HepG2 (cell line): ENCODE measurements around the gene NCOA4. TPM values are rescaled to one million over a fixed set of nuclear protein-coding genes. Genes with fewer than 3 reads are reported as not detected.

Experiments
- ATAC-seq: fragments of 200-7000 bp; cut with Tn5 transposase; 3 replicates; pipeline ENCODE4 v1.9.1; 2020; ENCODE audit warnings: mild to moderate bottlenecking, moderate library complexity
- BruUV-seq: library from RNA; stranded (reverse); fragments of 400-500 nt; replicated peaks from 2 replicates; lab custom pipeline; 2021; lab: Mats Ljungman, UMichigan
- CTCF ChIA-PET: fragments of 300-600 bp; formaldehyde crosslinking; extraction: SDS; loops from one replicate; lab custom pipeline; 2021; ENCODE audit warnings: low total read pairs, inconsistent platforms, low intra/inter-chr PET ratio; lab: Yijun Ruan, JAX
- POLR2A ChIA-PET: fragments of 350-600 bp; sonication (Branson Sonifier 250); formaldehyde crosslinking; loops from one replicate; lab custom pipeline; 2020; ENCODE audit warnings: antibody characterized with exemption, inconsistent platforms; lab: Yijun Ruan, JAX
- DNase-seq: peaks from one replicate; pipeline ENCODE4 v3.0.0-alpha.2; 2015; ENCODE audit warnings: low spot score
- FAIRE-seq: peaks from 3 replicates; lab custom pipeline; 2011; peaks lifted over from hg19 to GRCh38; lab: Jason Lieb, UNC
- H2AFZ ChIP-seq: one replicate; pipeline ENCODE4 v1.6.1; 2011; ENCODE audit warnings: low read length, inconsistent platforms
- H3K27ac ChIP-seq: fragments of 300-600 bp; 3 replicates; pipeline ENCODE4 v1.8.0; 2011; ENCODE audit warnings: mixed run types, mild to moderate bottlenecking, mixed read lengths, low read length, inconsistent platforms; ENCODE audit not compliant: insufficient read depth; ENCODE audit errors: extremely low read length
- H3K27me3 ChIP-seq, 2 experiments: fragments of 200-600 bp in 1 of 2; 2 replicates in 1 of 2; 3 replicates in 1 of 2; pipeline versions ENCODE4 v1.6.0 to v1.8.0; 2011; ENCODE audit warnings: low read length in 2 of 2, mild to moderate bottlenecking in 2 of 2, moderate library complexity in 2 of 2, inconsistent platforms in 1 of 2; ENCODE audit not compliant: insufficient read depth in 2 of 2, control insufficient read depth in 1 of 2
- H3K36me3 ChIP-seq, 2 experiments: fragments of 200-600 bp in 1 of 2; replicated peaks in 1 of 2; 2 replicates in 1 of 2; 3 replicates in 1 of 2; pipeline versions ENCODE4 v1.5.1 to v1.8.0; 2011; ENCODE audit warnings: low read length in 2 of 2, inconsistent platforms in 1 of 2; ENCODE audit not compliant: insufficient read depth in 2 of 2, control insufficient read depth in 1 of 2
- H3K4me1 ChIP-seq: 2 replicates; pipeline ENCODE4 v1.5.1; 2012; ENCODE audit warnings: low read length, inconsistent platforms; ENCODE audit not compliant: insufficient read depth
- H3K4me2 ChIP-seq: 2 replicates; pipeline ENCODE4 v1.6.0; 2011; ENCODE audit warnings: low read depth, low read length, inconsistent platforms
- H3K4me3 ChIP-seq, 3 experiments: fragments of 200-600 bp in 1 of 3; sonication (generic), shearing (Covaris generic) in 1 of 3; replicated peaks in 1 of 3; 2 replicates each; pipeline ENCODE4 v1.5.1; 2011 to 2016; ENCODE audit warnings: low read length in 3 of 3, inconsistent platforms in 2 of 3, low read depth in 2 of 3, mild to moderate bottlenecking in 2 of 3, control low read depth in 1 of 3, mixed read lengths in 1 of 3; ENCODE audit not compliant: insufficient read depth in 1 of 3
- H3K79me2 ChIP-seq: one replicate; pipeline ENCODE4 v1.6.1; 2011; ENCODE audit warnings: low read length, inconsistent platforms; ENCODE audit not compliant: insufficient read depth
- H3K9ac ChIP-seq: 2 replicates; pipeline ENCODE4 v1.6.0; 2011; ENCODE audit warnings: mild to moderate bottlenecking, low read depth, low read length, inconsistent platforms; ENCODE audit not compliant: insufficient read depth
- H3K9me3 ChIP-seq: 2 replicates; pipeline ENCODE4 v1.5.1; 2012; ENCODE audit warnings: mild to moderate bottlenecking, low read length
- H4K20me1 ChIP-seq: 2 replicates; pipeline ENCODE4 v1.6.0; 2011; ENCODE audit warnings: inconsistent platforms, mild to moderate bottlenecking, low read length, moderate library complexity; ENCODE audit not compliant: insufficient read depth
- BHLHE40 ChIP-seq: IDR thresholded peaks from 2 replicates; pipeline ENCODE4 v1.6.1; 2011; ENCODE audit warnings: low read length, improper control_type of control experiment
- CENPX ChIP-seq: sonication (generic); formaldehyde crosslinking; IDR thresholded peaks from 2 replicates; pipeline ENCODE4 v1.9.0; 2021; ENCODE audit warnings: mild to moderate bottlenecking, missing genetic modification reagents, moderate library complexity
- GFI1 ChIP-seq: sonication (generic); formaldehyde crosslinking; IDR thresholded peaks from 2 replicates; pipeline ENCODE4 v1.5.0; 2020; ENCODE audit warnings: missing genetic modification reagents, mild to moderate bottlenecking, borderline replicate concordance
- HDAC1 ChIP-seq: sonication (generic); formaldehyde crosslinking; IDR thresholded peaks from 2 replicates; pipeline ENCODE4 v1.5.1; 2020; ENCODE audit warnings: mild to moderate bottlenecking, missing genetic modification reagents
- HNF1A ChIP-seq, 2 experiments: sonication (generic) in 1 of 2; formaldehyde crosslinking in 1 of 2; IDR thresholded peaks; 2 replicates each; pipeline versions ENCODE4 v1.4.0 to v1.6.1; 2016 to 2020; ENCODE audit warnings: borderline replicate concordance in 1 of 2, low read depth in 1 of 2, mild to moderate bottlenecking in 1 of 2, missing genetic modification reagents in 1 of 2
- KLF9 ChIP-seq: IDR thresholded peaks from 2 replicates; pipeline ENCODE4 v1.6.1; 2016; ENCODE audit warnings: low read depth
- POLR2AphosphoS2 ChIP-seq: IDR thresholded peaks from 2 replicates; pipeline ENCODE4 v1.6.1; 2011; ENCODE audit warnings: low read depth, low read length, improper control_type of control experiment
- RERE ChIP-seq: IDR thresholded peaks from 2 replicates; pipeline ENCODE4 v1.6.1; 2016; ENCODE audit warnings: low read depth, missing genetic modification reagents, missing compliant biosample characterization
- ZNF326 ChIP-seq: sonication (generic); formaldehyde crosslinking; IDR thresholded peaks from 2 replicates; pipeline ENCODE4 v1.4.0; 2020; ENCODE audit warnings: missing genetic modification reagents, borderline replicate concordance
- ZNF329 ChIP-seq: sonication (generic); formaldehyde crosslinking; IDR thresholded peaks from 2 replicates; pipeline ENCODE4 v1.9.0; 2021; ENCODE audit warnings: low read depth, mild to moderate bottlenecking, missing genetic modification reagents
- ZNF746 ChIP-seq: sonication (generic); formaldehyde crosslinking; IDR thresholded peaks from 2 replicates; pipeline ENCODE4 v1.8.0; 2022; ENCODE audit warnings: mild to moderate bottlenecking, missing genetic modification reagents
- WGBS: methylation state at CpG from one replicate; pipeline ENCODE4 v1.1.6; 2017; ENCODE audit warnings: low lambda C conversion rate; 5-methylcytosine and 5-hydroxymethylcytosine counted together
- in situ Hi-C: cut with HindIII; loops from 2 replicates; pipeline ENCODE4 v1.10.0; 2017; ENCODE audit warnings: low pct_unique_long_range_greater_than_20kb; ENCODE audit not compliant: extremely low pct_ligation_motif_present
- intact Hi-C: fragments of 100-400 bp; cut with micrococcal nuclease; formaldehyde crosslinking; loops from one replicate; pipeline ENCODE4 v1.10.0; 2022; ENCODE audit not compliant: unreplicated experiment
- polyA plus RNA-seq, 8 experiments: library from polyadenylated mRNA; depleted of rRNA in 3 of 8; stranded (reverse) in 7 of 8; unstranded in 1 of 8; fragments of >200 nt; fragmentation: Illumina TruSeq in 4 of 8; extraction: Trizol in 4 of 8; gene quantifications; 2 replicates each; pipeline versions ENCODE4 v1.2.1 to v1.2.3, GENCODE V29; 2011 to 2016; ENCODE audit warnings: low read depth in 4 of 8, missing spikeins in 1 of 8, mixed read lengths in 1 of 8; ENCODE audit not compliant: insufficient read depth in 1 of 8
- total RNA-seq, 5 experiments: library from RNA; depleted of rRNA; stranded (reverse); fragments of >200 nt; fragmentation: Illumina TruSeq; extraction: Trizol; gene quantifications; 2 replicates each; pipeline ENCODE4 v1.2.3, GENCODE V29; 2016; ENCODE audit warnings: low read depth in 1 of 5

Gene NCOA4
- total and polyA plus RNA-seq, 2 of the 13 experiments (the other 11 are each of a cell fraction or from before 2014, with no cell fraction given): 306 to 400 TPM

GRCh38 chr10:46030091-46030937 lies at the start of gene NCOA4 (continued):
- TF ChIP-seq KLF9: 0 out of 2 replicates have a peak, but pooled peaks have one; percentile 62
- no peak for TF ChIP-seq POLR2AphosphoS2
- no peak; the same call in 1 of the 2 replicates for TF ChIP-seq RERE (CRISPR knock-in tag)
- TF ChIP-seq ZNF746 (CRISPR knock-in tag): no peak; the same call in 1 of the 2 replicates
- TF ChIP-seq HDAC1 (CRISPR knock-in tag): no peak; the same call in 1 of the 2 replicates

GRCh38 chr10:46079831-46080585 lies 49.6 kb upstream of the NCOA4 start:
- no peak overlapping the region for H3K4me3 ChIP-seq
- CTCF ChIA-PET: no interaction called here
- in situ Hi-C loops (no loop called here), intact Hi-C loops (no loop called here)
- H3K36me3 ChIP-seq: no peaks in the 10 kb centered on the region
- H3K4me1 ChIP-seq: peaks cover 53% of the 10 kb centered on the region
- FAIRE-seq (no peak), ATAC-seq (no peak), DNase-seq (no peak)
- 33% methylated on average over 4 of the region's 4 CpGs for WGBS
- H4K20me1 ChIP-seq: no peaks in the 10 kb centered on the region
- no peaks in the 10 kb centered on the region for H3K79me2 ChIP-seq
- no peak overlapping the region for H2AFZ ChIP-seq
- H3K27ac ChIP-seq: no peak overlapping the region
- POLR2A ChIA-PET: no interaction called here
- no TSS peak for BruUV-seq
- no peak overlapping the region for H3K9ac ChIP-seq
- no peak overlapping the region for H3K4me2 ChIP-seq
- H3K27me3 ChIP-seq: peaks cover 0 to 2% of the 10 kb centered on the region in 2 experiments; a peak in 1 of 5 replicates
- no peaks in the 10 kb centered on the region for H3K9me3 ChIP-seq
- TF ChIP-seq CENPX (CRISPR knock-in tag) (no peak), GFI1 (no peak), HNF1A (IDR thresholded peaks at IDR 0.05; ENCODE audit: low read depth) (no peak), HNF1A (CRISPR knock-in tag; IDR thresholded peaks at IDR 0.05; ENCODE audit: borderline replicate concordance) (no peak), ZNF326 (CRISPR knock-in tag) (no peak), BHLHE40 (no peak), ZNF329 (no peak)
